ENCODE data around the gene NME5. TPM values are rescaled to one million over a fixed set of nuclear protein-coding genes. Genes with fewer than 3 reads are reported as not detected.

NME5 gene
- total and polyA plus RNA-seq, 2 of the 13 experiments (the other 11 are each of a cell fraction or from before 2014, with no cell fraction given) = 0.18 TPM; not detected in 1

DNA sequence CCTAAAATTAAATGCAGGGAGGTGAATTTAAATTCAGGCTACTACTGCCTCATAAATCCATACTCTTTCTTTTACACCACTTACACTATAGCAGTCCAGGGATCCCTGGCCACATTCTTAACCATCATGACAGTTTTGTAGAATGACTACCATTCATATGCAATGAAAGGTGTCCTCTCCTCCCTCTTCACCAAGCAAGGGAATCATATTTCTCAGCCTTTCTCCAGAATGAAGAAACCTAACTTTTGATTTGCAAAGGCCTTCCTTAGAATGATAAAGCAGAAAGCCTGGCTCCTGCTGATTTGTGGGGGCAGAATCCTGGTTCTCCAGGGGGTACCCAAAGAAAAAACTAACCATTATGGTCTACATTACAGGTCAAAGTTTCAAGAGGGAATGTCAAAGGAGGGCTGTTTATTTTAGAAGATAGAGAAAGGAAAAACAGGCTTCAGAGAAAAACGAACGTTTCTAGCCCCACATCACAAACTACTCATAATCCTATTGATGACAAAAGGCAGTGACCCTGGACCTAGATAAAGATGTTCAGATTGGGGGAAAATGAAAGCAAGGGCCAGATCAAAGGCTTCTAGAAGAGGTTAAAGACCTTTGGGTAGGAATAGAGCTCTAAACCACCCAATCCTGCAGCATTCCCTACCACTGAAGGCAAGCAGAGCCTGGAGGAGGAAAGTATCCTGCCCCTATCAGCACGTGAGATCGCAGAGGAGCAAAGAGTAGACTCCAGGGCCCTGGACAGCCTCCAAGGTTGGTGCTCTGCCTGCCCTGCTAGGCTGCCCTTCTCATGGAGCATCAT lies 43.9 kb downstream of the NME5 start (continued):
- TF ChIP-seq, protein P1, sequence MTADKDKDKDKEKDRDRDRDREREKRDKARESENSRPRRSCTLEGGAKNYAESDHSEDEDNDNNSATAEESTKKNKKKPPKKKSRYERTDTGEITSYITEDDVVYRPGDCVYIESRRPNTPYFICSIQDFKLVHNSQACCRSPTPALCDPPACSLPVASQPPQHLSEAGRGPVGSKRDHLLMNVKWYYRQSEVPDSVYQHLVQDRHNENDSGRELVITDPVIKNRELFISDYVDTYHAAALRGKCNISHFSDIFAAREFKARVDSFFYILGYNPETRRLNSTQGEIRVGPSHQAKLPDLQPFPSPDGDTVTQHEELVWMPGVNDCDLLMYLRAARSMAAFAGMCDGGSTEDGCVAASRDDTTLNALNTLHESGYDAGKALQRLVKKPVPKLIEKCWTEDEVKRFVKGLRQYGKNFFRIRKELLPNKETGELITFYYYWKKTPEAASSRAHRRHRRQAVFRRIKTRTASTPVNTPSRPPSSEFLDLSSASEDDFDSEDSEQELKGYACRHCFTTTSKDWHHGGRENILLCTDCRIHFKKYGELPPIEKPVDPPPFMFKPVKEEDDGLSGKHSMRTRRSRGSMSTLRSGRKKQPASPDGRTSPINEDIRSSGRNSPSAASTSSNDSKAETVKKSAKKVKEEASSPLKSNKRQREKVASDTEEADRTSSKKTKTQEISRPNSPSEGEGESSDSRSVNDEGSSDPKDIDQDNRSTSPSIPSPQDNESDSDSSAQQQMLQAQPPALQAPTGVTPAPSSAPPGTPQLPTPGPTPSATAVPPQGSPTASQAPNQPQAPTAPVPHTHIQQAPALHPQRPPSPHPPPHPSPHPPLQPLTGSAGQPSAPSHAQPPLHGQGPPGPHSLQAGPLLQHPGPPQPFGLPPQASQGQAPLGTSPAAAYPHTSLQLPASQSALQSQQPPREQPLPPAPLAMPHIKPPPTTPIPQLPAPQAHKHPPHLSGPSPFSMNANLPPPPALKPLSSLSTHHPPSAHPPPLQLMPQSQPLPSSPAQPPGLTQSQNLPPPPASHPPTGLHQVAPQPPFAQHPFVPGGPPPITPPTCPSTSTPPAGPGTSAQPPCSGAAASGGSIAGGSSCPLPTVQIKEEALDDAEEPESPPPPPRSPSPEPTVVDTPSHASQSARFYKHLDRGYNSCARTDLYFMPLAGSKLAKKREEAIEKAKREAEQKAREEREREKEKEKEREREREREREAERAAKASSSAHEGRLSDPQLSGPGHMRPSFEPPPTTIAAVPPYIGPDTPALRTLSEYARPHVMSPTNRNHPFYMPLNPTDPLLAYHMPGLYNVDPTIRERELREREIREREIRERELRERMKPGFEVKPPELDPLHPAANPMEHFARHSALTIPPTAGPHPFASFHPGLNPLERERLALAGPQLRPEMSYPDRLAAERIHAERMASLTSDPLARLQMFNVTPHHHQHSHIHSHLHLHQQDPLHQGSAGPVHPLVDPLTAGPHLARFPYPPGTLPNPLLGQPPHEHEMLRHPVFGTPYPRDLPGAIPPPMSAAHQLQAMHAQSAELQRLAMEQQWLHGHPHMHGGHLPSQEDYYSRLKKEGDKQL (CRISPR knock-in tag; IDR thresholded peaks at IDR 0.05; ENCODE audit: low read depth) = peak; percentile 79; the same call in 1 of the 2 replicates
- TF ChIP-seq HHEX (CRISPR knock-in tag; IDR thresholded peaks at IDR 0.05) (no peak), ZNF441 (CRISPR knock-in tag; IDR thresholded peaks at IDR 0.05; ENCODE audit: borderline replicate concordance) (no peak), POLR2AphosphoS5 (IDR thresholded peaks at IDR 0.05; ENCODE audit: low read depth, low read length) (no peak), MED1 (CRISPR knock-in tag; IDR thresholded peaks at IDR 0.05) (peak; percentile 56; the same call in 1 of the 2 replicates), ZSCAN29 (CRISPR knock-in tag; conservative IDR thresholded peaks at IDR 0.05) (no peak), NFRKB (IDR thresholded peaks at IDR 0.05) (no peak), ZNF552 (CRISPR knock-in tag; IDR thresholded peaks at IDR 0.05; ENCODE audit: borderline replicate concordance) (no peak), KLF11 (CRISPR knock-in tag; IDR thresholded peaks at IDR 0.05) (no peak), SKI (IDR thresholded peaks at IDR 0.05; ENCODE audit: partially characterized antibody) (no peak), HNF4G (IDR thresholded peaks at IDR 0.05; ENCODE audit: borderline replicate concordance, low read depth, low read length) (peak; percentile 35; the same call in 1 of the 2 replicates), HNF4G (CRISPR knock-in tag; IDR thresholded peaks at IDR 0.05; ENCODE audit: borderline replicate concordance, low read depth) (no peak), SATB2 (CRISPR knock-in tag; IDR thresholded peaks at IDR 0.05) (no peak), IRF2 (CRISPR knock-in tag; IDR thresholded peaks at IDR 0.05) (no peak), KAT7 (CRISPR knock-in tag; IDR thresholded peaks at IDR 0.05; ENCODE audit: borderline replicate concordance) (no peak), ZNF207 (IDR thresholded peaks at IDR 0.05; ENCODE audit: borderline replicate concordance) (no peak)
- TF ChIP-seq, protein P2, sequence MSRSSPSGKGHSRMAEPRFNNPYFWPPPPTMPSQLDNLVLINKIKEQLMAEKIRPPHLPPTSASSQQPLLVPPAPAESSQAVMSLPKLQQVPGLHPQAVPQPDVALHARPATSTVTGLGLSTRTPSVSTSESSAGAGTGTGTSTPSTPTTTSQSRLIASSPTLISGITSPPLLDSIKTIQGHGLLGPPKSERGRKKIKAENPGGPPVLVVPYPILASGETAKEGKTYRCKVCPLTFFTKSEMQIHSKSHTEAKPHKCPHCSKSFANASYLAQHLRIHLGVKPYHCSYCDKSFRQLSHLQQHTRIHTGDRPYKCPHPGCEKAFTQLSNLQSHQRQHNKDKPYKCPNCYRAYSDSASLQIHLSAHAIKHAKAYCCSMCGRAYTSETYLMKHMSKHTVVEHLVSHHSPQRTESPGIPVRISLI (CRISPR knock-in tag; IDR thresholded peaks at IDR 0.05; ENCODE audit: borderline replicate concordance) = peak; percentile 19; the same call in 1 of the 2 replicates
- TF ChIP-seq, protein P3, sequence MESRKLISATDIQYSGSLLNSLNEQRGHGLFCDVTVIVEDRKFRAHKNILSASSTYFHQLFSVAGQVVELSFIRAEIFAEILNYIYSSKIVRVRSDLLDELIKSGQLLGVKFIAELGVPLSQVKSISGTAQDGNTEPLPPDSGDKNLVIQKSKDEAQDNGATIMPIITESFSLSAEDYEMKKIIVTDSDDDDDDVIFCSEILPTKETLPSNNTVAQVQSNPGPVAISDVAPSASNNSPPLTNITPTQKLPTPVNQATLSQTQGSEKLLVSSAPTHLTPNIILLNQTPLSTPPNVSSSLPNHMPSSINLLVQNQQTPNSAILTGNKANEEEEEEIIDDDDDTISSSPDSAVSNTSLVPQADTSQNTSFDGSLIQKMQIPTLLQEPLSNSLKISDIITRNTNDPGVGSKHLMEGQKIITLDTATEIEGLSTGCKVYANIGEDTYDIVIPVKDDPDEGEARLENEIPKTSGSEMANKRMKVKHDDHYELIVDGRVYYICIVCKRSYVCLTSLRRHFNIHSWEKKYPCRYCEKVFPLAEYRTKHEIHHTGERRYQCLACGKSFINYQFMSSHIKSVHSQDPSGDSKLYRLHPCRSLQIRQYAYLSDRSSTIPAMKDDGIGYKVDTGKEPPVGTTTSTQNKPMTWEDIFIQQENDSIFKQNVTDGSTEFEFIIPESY (CRISPR knock-in tag; IDR thresholded peaks at IDR 0.05) = no peak
- TF ChIP-seq, protein P4, sequence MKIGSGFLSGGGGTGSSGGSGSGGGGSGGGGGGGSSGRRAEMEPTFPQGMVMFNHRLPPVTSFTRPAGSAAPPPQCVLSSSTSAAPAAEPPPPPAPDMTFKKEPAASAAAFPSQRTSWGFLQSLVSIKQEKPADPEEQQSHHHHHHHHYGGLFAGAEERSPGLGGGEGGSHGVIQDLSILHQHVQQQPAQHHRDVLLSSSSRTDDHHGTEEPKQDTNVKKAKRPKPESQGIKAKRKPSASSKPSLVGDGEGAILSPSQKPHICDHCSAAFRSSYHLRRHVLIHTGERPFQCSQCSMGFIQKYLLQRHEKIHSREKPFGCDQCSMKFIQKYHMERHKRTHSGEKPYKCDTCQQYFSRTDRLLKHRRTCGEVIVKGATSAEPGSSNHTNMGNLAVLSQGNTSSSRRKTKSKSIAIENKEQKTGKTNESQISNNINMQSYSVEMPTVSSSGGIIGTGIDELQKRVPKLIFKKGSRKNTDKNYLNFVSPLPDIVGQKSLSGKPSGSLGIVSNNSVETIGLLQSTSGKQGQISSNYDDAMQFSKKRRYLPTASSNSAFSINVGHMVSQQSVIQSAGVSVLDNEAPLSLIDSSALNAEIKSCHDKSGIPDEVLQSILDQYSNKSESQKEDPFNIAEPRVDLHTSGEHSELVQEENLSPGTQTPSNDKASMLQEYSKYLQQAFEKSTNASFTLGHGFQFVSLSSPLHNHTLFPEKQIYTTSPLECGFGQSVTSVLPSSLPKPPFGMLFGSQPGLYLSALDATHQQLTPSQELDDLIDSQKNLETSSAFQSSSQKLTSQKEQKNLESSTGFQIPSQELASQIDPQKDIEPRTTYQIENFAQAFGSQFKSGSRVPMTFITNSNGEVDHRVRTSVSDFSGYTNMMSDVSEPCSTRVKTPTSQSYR (CRISPR knock-in tag; IDR thresholded peaks at IDR 0.05; ENCODE audit: borderline replicate concordance) = peak; percentile 16; the same call in 1 of the 2 replicates
